ENCODE results near the gene GAGE12F.
A peak's percentile ranks its signal among the peaks of the same experiment; 100 is the strongest.
"Not testable (repeated sequence)": the region's sequence is repeated elsewhere in the genome, so short reads cannot be mapped to it uniquely, and the experiment has no call there.

The GAGE12F gene, protein sequence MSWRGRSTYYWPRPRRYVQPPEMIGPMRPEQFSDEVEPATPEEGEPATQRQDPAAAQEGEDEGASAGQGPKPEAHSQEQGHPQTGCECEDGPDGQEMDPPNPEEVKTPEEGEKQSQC

DNA sequence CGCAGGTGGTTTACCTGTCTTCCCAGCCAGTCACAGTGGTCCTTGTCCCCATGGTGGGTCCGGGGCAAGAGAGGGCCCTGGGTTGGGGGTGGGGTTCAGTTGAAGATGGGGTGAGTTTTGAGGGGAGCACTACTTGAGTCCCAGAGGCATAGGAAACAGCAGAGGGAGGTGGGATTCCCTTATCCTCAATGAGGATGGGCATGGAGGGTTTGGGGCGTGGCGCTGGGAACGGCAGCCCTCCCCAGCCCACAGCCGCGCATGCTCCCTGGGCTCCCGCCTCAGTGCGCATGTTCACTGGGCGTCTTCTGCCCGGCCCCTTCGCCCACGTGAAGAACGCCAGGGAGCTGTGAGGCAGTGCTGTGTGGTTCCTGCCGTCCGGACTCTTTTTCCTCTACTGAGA lies at the start of gene GAGE12F:
Gene GAGE12F, plus strand, starts transcription at position 301 of the 400 bp plus-strand sequence. CDS start 1,155 bp downstream, outside the sequence.
- DNase-seq (ENCODE audit: low read depth in 2 of 2): not testable (repeated sequence)

- DNase-seq (ENCODE audit: low read depth in 2 of 2): not testable (repeated sequence)
Measured at GRCh38 chrX:49531877-49532276, 28.8 kb upstream of the GAGE12F start, which contains the start of gene GAGE12C. GAGE12C (plus strand) TSS chrX:49532177; CDS start chrX:49533332, 1,155 bp downstream.

DNA sequence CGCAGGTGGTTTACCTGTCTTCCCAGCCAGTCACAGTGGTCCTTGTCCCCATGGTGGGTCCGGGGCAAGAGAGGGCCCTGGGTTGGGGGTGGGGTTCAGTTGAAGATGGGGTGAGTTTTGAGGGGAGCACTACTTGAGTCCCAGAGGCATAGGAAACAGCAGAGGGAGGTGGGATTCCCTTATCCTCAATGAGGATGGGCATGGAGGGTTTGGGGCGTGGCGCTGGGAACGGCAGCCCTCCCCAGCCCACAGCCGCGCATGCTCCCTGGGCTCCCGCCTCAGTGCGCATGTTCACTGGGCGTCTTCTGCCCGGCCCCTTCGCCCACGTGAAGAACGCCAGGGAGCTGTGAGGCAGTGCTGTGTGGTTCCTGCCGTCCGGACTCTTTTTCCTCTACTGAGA lies 19.2 kb upstream of the GAGE12F start, which contains the start of gene GAGE12D:
Gene GAGE12D, plus strand, starts transcription at position 301 of the 400 bp plus-strand sequence. CDS start 1,155 bp downstream, outside the sequence.
- not testable (repeated sequence) for DNase-seq (ENCODE audit: low read depth in 2 of 2)

DNA sequence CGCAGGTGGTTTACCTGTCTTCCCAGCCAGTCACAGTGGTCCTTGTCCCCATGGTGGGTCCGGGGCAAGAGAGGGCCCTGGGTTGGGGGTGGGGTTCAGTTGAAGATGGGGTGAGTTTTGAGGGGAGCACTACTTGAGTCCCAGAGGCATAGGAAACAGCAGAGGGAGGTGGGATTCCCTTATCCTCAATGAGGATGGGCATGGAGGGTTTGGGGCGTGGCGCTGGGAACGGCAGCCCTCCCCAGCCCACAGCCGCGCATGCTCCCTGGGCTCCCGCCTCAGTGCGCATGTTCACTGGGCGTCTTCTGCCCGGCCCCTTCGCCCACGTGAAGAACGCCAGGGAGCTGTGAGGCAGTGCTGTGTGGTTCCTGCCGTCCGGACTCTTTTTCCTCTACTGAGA lies 9.7 kb upstream of the GAGE12F start, which contains the start of gene GAGE12E:
Gene GAGE12E, plus strand, starts transcription at position 301 of the 400 bp plus-strand sequence. CDS start 1,155 bp downstream, outside the sequence.
- DNase-seq (ENCODE audit: low read depth in 2 of 2): not testable (repeated sequence)

GRCh38 chrX:49568728-49569127 lies 8.1 kb downstream of the GAGE12F start:
- not testable (repeated sequence) for DNase-seq (ENCODE audit: low read depth in 2 of 2)

- not testable (repeated sequence) for DNase-seq (ENCODE audit: low read depth in 2 of 2)
Measured at GRCh38 chrX:49569152-49569551, 8.5 kb downstream of the GAGE12F start.

GRCh38 chrX:49570100-49570499 lies 9.5 kb downstream of the GAGE12F start, which contains the start of gene GAGE12G:
GAGE12G (plus strand) TSS chrX:49570400; CDS start chrX:49571555, 1,155 bp downstream.
- not testable (repeated sequence) for DNase-seq (ENCODE audit: low read depth in 2 of 2)

DNA sequence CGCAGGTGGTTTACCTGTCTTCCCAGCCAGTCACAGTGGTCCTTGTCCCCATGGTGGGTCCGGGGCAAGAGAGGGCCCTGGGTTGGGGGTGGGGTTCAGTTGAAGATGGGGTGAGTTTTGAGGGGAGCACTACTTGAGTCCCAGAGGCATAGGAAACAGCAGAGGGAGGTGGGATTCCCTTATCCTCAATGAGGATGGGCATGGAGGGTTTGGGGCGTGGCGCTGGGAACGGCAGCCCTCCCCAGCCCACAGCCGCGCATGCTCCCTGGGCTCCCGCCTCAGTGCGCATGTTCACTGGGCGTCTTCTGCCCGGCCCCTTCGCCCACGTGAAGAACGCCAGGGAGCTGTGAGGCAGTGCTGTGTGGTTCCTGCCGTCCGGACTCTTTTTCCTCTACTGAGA lies 19.0 kb downstream of the GAGE12F start, which contains the start of gene GAGE12H:
Gene GAGE12H, plus strand, starts transcription at position 301 of the 400 bp plus-strand sequence. CDS start 1,155 bp downstream, outside the sequence.
- DNase-seq (ENCODE audit: low read depth in 2 of 2): not testable (repeated sequence)

DNA sequence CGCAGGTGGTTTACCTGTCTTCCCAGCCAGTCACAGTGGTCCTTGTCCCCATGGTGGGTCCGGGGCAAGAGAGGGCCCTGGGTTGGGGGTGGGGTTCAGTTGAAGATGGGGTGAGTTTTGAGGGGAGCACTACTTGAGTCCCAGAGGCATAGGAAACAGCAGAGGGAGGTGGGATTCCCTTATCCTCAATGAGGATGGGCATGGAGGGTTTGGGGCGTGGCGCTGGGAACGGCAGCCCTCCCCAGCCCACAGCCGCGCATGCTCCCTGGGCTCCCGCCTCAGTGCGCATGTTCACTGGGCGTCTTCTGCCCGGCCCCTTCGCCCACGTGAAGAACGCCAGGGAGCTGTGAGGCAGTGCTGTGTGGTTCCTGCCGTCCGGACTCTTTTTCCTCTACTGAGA lies 28.6 kb downstream of the GAGE12F start, which contains the start of gene GAGE2A:
Gene GAGE2A, plus strand, starts transcription at position 301 of the 400 bp plus-strand sequence. CDS start 1,155 bp downstream, outside the sequence.
- not testable (repeated sequence) for DNase-seq (ENCODE audit: low read depth in 2 of 2)

GRCh38 chrX:49589769-49590478 lies 29.3 kb downstream of the GAGE12F start:
- DNase-seq (ENCODE audit: low read depth in 2 of 2): peak in 1 of 2 donors; percentile 1

DNA sequence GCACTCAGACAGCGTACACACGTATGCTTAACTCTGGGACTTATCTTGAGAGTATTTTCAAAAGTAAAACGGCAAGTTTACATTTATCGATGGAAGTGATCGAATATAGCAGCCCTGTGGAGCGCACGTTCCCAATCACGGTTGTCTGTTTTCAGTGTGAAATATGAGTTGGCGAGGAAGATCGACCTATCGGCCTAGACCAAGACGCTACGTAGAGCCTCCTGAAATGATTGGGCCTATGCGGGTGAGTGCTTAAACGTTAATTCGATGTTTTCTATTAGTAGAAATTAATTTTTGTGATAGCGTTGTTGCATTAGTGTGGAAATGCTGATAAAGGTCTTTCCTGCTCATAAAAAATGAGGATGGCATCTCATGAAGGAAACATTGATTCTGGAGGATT lies 29.8 kb downstream of the GAGE12F start:
- not testable (repeated sequence) for DNase-seq (ENCODE audit: low read depth in 2 of 2)

DNA sequence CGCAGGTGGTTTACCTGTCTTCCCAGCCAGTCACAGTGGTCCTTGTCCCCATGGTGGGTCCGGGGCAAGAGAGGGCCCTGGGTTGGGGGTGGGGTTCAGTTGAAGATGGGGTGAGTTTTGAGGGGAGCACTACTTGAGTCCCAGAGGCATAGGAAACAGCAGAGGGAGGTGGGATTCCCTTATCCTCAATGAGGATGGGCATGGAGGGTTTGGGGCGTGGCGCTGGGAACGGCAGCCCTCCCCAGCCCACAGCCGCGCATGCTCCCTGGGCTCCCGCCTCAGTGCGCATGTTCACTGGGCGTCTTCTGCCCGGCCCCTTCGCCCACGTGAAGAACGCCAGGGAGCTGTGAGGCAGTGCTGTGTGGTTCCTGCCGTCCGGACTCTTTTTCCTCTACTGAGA lies 38.1 kb downstream of the GAGE12F start, which contains the start of gene GAGE1:
Gene GAGE1, plus strand, starts transcription at position 301 of the 400 bp plus-strand sequence. CDS start 1,155 bp downstream, outside the sequence.
- DNase-seq (ENCODE audit: low read depth in 2 of 2): not testable (repeated sequence)

- DNase-seq (ENCODE audit: low read depth in 2 of 2): no peak
Measured at GRCh38 chrX:49610718-49611310, 50.2 kb downstream of the GAGE12F start.
